Fibroblast of lung (primary cell): Measurements from ENCODE around the gene CPT1A.

Experiments used
- CTCF ChIP-seq, 2 donors: IDR thresholded peaks in 1 of 2; conservative IDR thresholded peaks in 1 of 2; 1 replicate in 1 of 2; 2 replicates in 1 of 2; pipeline ENCODE4 v1.5.1; 2011 to 2012; ENCODE audit warnings: low read length in 2 of 2, control low read depth in 1 of 2, inconsistent platforms in 1 of 2, low read depth in 1 of 2, mild to moderate bottlenecking in 1 of 2
- EZH2 ChIP-seq: IDR thresholded peaks from 2 replicates; pipeline ENCODE4 v1.5.1; 2012; ENCODE audit warnings: low read length, control low read depth, mild to moderate bottlenecking; ENCODE audit errors: missing control alignments

- TF ChIP-seq CTCF (conservative IDR thresholded peaks at IDR 0.05 in 1 of 2, IDR thresholded peaks at IDR 0.05 in 1 of 2; ENCODE audit: low read depth in 1 of 2, low read length in 2 of 2): no peak
- TF ChIP-seq EZH2: no peak
Observed at GRCh38 chr11:68859123-68859522, 17.4 kb upstream of the CPT1A start.
